BE2C (cell line): Measurements from ENCODE around the gene RAD52.

Source experiments
- DNase-seq: peaks from one replicate; pipeline ENCODE4 v3.0.0-alpha.2; 2020
- H3K27me3 ChIP-seq: fragments of 250-450 bp; sonication (Bioruptor Pico); 2 replicates; pipeline ENCODE4 v1.5.1; 2020; ENCODE audit warnings: mild to moderate bottlenecking
- H3K36me3 ChIP-seq: fragments of 250-450 bp; sonication (Bioruptor Pico); 2 replicates; pipeline ENCODE4 v1.5.1; 2020; ENCODE audit warnings: mild to moderate bottlenecking
- H3K4me1 ChIP-seq: fragments of 250-450 bp; sonication (Bioruptor Pico); 2 replicates; pipeline ENCODE4 v1.5.1; 2020
- H3K4me3 ChIP-seq: 2 replicates; pipeline ENCODE4 v1.5.1; 2011; ENCODE audit warnings: low read depth, low read length
- H3K9me3 ChIP-seq: fragments of 250-450 bp; sonication (Bioruptor Pico); 2 replicates; pipeline ENCODE4 v1.5.1; 2020
- CTCF ChIP-seq: IDR thresholded peaks from 2 replicates; pipeline ENCODE4 v1.5.1; 2012; ENCODE audit warnings: mild to moderate bottlenecking, low read depth, low read length

The RAD52 gene

GRCh38 chr12:904010-904414 lies 45.5 kb downstream of the RAD52 start:
- Histone ChIP-seq H3K9me3 (no peaks in the 10 kb centered on the region), H3K27me3 (no peaks in the 10 kb centered on the region), H3K4me1 (peaks cover 6% of the 10 kb centered on the region), H3K36me3 (peaks cover 85% of the 10 kb centered on the region), H3K4me3 (no peak overlapping the region)
- TF ChIP-seq CTCF = no peak
- DNase-seq = no peak

GRCh38 chr12:903055-903454 lies 46.4 kb downstream of the RAD52 start:
- Histone ChIP-seq H3K4me3 (no peak overlapping the region), H3K9me3 (no peaks in the 10 kb centered on the region), H3K4me1 (peaks cover 6% of the 10 kb centered on the region), H3K36me3 (peaks cover 80% of the 10 kb centered on the region), H3K27me3 (no peaks in the 10 kb centered on the region)
- no peak for TF ChIP-seq CTCF
- no peak for DNase-seq

- Histone ChIP-seq H3K27me3 (no peaks in the 10 kb centered on the region), H3K36me3 (peaks cover 80% of the 10 kb centered on the region), H3K4me1 (peaks cover 6% of the 10 kb centered on the region), H3K9me3 (no peaks in the 10 kb centered on the region), H3K4me3 (no peak overlapping the region)
- no peak for DNase-seq
- no peak for TF ChIP-seq CTCF
These were observed 46.9 kb downstream of the RAD52 start for GRCh38 chr12:902581-902980.

GRCh38 chr12:897386-897785 lies 52.1 kb downstream of the RAD52 start:
- H3K27me3 ChIP-seq = no peaks in the 10 kb centered on the region
- TF ChIP-seq CTCF = no peak
- H3K4me3 ChIP-seq = no peak overlapping the region
- no peaks in the 10 kb centered on the region for H3K9me3 ChIP-seq
- no peak for DNase-seq
- peaks cover 73% of the 10 kb centered on the region for H3K36me3 ChIP-seq
- peaks cover 3% of the 10 kb centered on the region; the same call in 1 of the 2 replicates for H3K4me1 ChIP-seq

GRCh38 chr12:896031-896430 lies 53.5 kb downstream of the RAD52 start:
- Histone ChIP-seq H3K4me1 (peaks cover 3% of the 10 kb centered on the region; the same call in 1 of the 2 replicates), H3K36me3 (peaks cover 64% of the 10 kb centered on the region), H3K27me3 (no peaks in the 10 kb centered on the region), H3K9me3 (no peaks in the 10 kb centered on the region), H3K4me3 (no peak overlapping the region)
- DNase-seq = no peak
- no peak for TF ChIP-seq CTCF

GRCh38 chr12:894226-894625 lies 55.3 kb downstream of the RAD52 start:
- no peaks in the 10 kb centered on the region for H3K27me3 ChIP-seq
- H3K36me3 ChIP-seq = peaks cover 63% of the 10 kb centered on the region
- H3K4me1 ChIP-seq = peaks cover 3% of the 10 kb centered on the region; the same call in 1 of the 2 replicates
- no peaks in the 10 kb centered on the region for H3K9me3 ChIP-seq
- no peak overlapping the region for H3K4me3 ChIP-seq
- no peak for DNase-seq
- TF ChIP-seq CTCF = no peak
